IMR-90 (cell line): ENCODE results near the gene IFRD1. TPM values are rescaled to one million over a fixed set of nuclear protein-coding genes. Genes with fewer than 3 reads are reported as not detected.

ENCODE experiments used
- ATAC-seq: fragments of 200-7000 bp; cut with Tn5 transposase; 2 replicates; pipeline ENCODE4 v1.9.1; 2020; ENCODE audit warnings: low read depth, mild to moderate bottlenecking, moderate library complexity
- BruUV-seq: library from RNA; stranded (reverse); fragments of 400-500 nt; replicated peaks from 2 replicates; lab custom pipeline; 2021; lab: Mats Ljungman, UMichigan
- CTCF ChIA-PET: fragments of 300-600 bp; formaldehyde crosslinking; extraction: SDS; loops from one replicate; lab custom pipeline; 2021; ENCODE audit warnings: antibody characterized with exemption; lab: Yijun Ruan, JAX
- POLR2A ChIA-PET: fragments of 300-600 bp; sonication (Branson Sonifier 250); formaldehyde crosslinking; loops from one replicate; lab custom pipeline; 2022; ENCODE audit warnings: antibody characterized with exemption; ENCODE audit not compliant: unreplicated experiment; lab: Charles Lee
- DNase-seq: peaks from one replicate; pipeline ENCODE4 v3.0.0; 2013
- H2AFZ ChIP-seq: replicated peaks from 2 replicates; pipeline ENCODE3; 2013; ENCODE audit warnings: low read length, mild to moderate bottlenecking; ENCODE audit not compliant: poor library complexity
- H2AK5ac ChIP-seq: 2 replicates; pipeline ENCODE4 v1.6.1; 2013; ENCODE audit warnings: low read depth, low read length, inconsistent platforms
- H2AK9ac ChIP-seq: replicated peaks from 2 replicates; pipeline ENCODE3; 2013; ENCODE audit warnings: mild to moderate bottlenecking, low read depth, low read length, moderate library complexity; ENCODE audit not compliant: poor library complexity
- H2BK120ac ChIP-seq: 2 replicates; pipeline ENCODE4 v1.6.1; 2013; ENCODE audit warnings: low read depth, low read length, inconsistent platforms
- H2BK15ac ChIP-seq: 3 replicates; pipeline ENCODE4 v1.6.1; 2013; ENCODE audit warnings: low read depth, low read length, inconsistent platforms
- H2BK20ac ChIP-seq: 2 replicates; pipeline ENCODE4 v1.6.1; 2013; ENCODE audit warnings: low read depth, mild to moderate bottlenecking, inconsistent platforms, low read length, moderate library complexity
- H2BK5ac ChIP-seq: 2 replicates; pipeline ENCODE4 v1.6.1; 2013; ENCODE audit warnings: mild to moderate bottlenecking, low read depth, low read length, inconsistent platforms; ENCODE audit not compliant: poor library complexity, severe bottlenecking
- H3K14ac ChIP-seq: replicated peaks from 2 replicates; pipeline ENCODE4 v1.6.1; 2013; ENCODE audit warnings: low read depth, low read length, inconsistent platforms
- H3K18ac ChIP-seq: 2 replicates; pipeline ENCODE4 v1.6.1; 2013; ENCODE audit warnings: low read depth, low read length, control low read depth
- H3K23ac ChIP-seq: 2 replicates; pipeline ENCODE4 v1.6.1; 2013; ENCODE audit warnings: low read depth, low read length, inconsistent platforms
- H3K27ac ChIP-seq: 2 replicates; pipeline ENCODE4 v1.5.1; 2013; ENCODE audit warnings: mild to moderate bottlenecking, control low read depth, low read length; ENCODE audit not compliant: insufficient read depth
- H3K27me3 ChIP-seq: 2 replicates; pipeline ENCODE4 v1.6.1; 2013; ENCODE audit warnings: low read length; ENCODE audit not compliant: control insufficient read depth, insufficient read depth
- H3K36me3 ChIP-seq: 2 replicates; pipeline ENCODE4 v1.6.1; 2013; ENCODE audit warnings: low read length, mixed read lengths; ENCODE audit not compliant: control insufficient read depth, insufficient read depth
- H3K4ac ChIP-seq: 2 replicates; pipeline ENCODE4 v1.6.1; 2013; ENCODE audit warnings: low read depth, low read length, inconsistent platforms
- H3K4me1 ChIP-seq: 2 replicates; pipeline ENCODE4 v1.6.1; 2013; ENCODE audit warnings: low read length, mixed read lengths; ENCODE audit not compliant: control insufficient read depth, insufficient read depth
- H3K4me2 ChIP-seq: 2 replicates; pipeline ENCODE4 v1.6.1; 2013; ENCODE audit warnings: low read depth, mild to moderate bottlenecking, control low read depth, low read length, moderate library complexity
- H3K4me3 ChIP-seq: 2 replicates; pipeline ENCODE4 v1.5.1; 2013; ENCODE audit warnings: low read depth, mild to moderate bottlenecking, control low read depth, low read length, moderate library complexity; ENCODE audit not compliant: insufficient read depth
- H3K56ac ChIP-seq: 2 replicates; pipeline ENCODE4 v1.6.1; 2013; ENCODE audit warnings: low read length, inconsistent platforms; ENCODE audit not compliant: insufficient read depth; ENCODE audit errors: extremely low read depth
- H3K79me1 ChIP-seq, 2 experiments: 2 replicates each; pipeline ENCODE4 v1.6.1; 2013; ENCODE audit warnings: low read length in 2 of 2, inconsistent platforms in 1 of 2, low read depth in 1 of 2
- H3K9ac ChIP-seq: 2 replicates; pipeline ENCODE4 v1.6.1; 2013; ENCODE audit warnings: low read depth, low read length, control low read depth
- H3K9me1 ChIP-seq: 2 replicates; pipeline ENCODE4 v1.6.1; 2013; ENCODE audit warnings: low read length, inconsistent platforms; ENCODE audit not compliant: insufficient read depth
- H3K9me3 ChIP-seq: 2 replicates; pipeline ENCODE4 v1.6.1; 2013; ENCODE audit warnings: low read length; ENCODE audit not compliant: control insufficient read depth, insufficient read depth
- H4K20me1 ChIP-seq: 2 replicates; pipeline ENCODE4 v1.6.1; 2013; ENCODE audit warnings: low read length, inconsistent platforms; ENCODE audit not compliant: insufficient read depth
- H4K5ac ChIP-seq: 2 replicates; pipeline ENCODE4 v1.6.1; 2013; ENCODE audit warnings: mild to moderate bottlenecking, low read depth, low read length, control low read depth
- H4K8ac ChIP-seq, 2 experiments: 2 replicates each; pipeline ENCODE4 v1.6.1; 2013; ENCODE audit warnings: low read depth in 2 of 2, low read length in 2 of 2, control low read depth in 1 of 2, inconsistent platforms in 1 of 2
- H4K91ac ChIP-seq: 2 replicates; pipeline ENCODE4 v1.6.1; 2013; ENCODE audit warnings: low read depth, low read length, inconsistent platforms; ENCODE audit not compliant: insufficient read depth
- BHLHE40 ChIP-seq: fragments of 150-350 bp; IDR thresholded peaks from 2 replicates; pipeline ENCODE4 v1.6.1; 2016; ENCODE audit warnings: mild to moderate bottlenecking, low read depth, low read length
- CEBPB ChIP-seq: IDR thresholded peaks from 2 replicates; pipeline ENCODE4 v1.6.1; 2012; ENCODE audit warnings: low read depth, low read length, improper control_type of control experiment
- CHD1 ChIP-seq: IDR thresholded peaks from 2 replicates; pipeline ENCODE4 v1.6.1; 2012; ENCODE audit warnings: low read depth, low read length, improper control_type of control experiment
- FOS ChIP-seq: fragments of 150-350 bp; IDR thresholded peaks from 2 replicates; pipeline ENCODE4 v1.6.1; 2016; ENCODE audit warnings: low read depth, low read length
- MAFK ChIP-seq: IDR thresholded peaks from 2 replicates; pipeline ENCODE4 v1.6.1; 2012; ENCODE audit warnings: low read depth, low read length, improper control_type of control experiment
- MAZ ChIP-seq: IDR thresholded peaks from 2 replicates; pipeline ENCODE4 v1.6.1; 2012; ENCODE audit warnings: low read depth, mild to moderate bottlenecking, low read length, improper control_type of control experiment, moderate library complexity, borderline replicate concordance
- MXI1 ChIP-seq: IDR thresholded peaks from 2 replicates; pipeline ENCODE4 v1.6.1; 2012; ENCODE audit warnings: low read depth, mild to moderate bottlenecking, low read length, moderate library complexity, borderline replicate concordance
- NFE2L2 ChIP-seq: fragments of 150-350 bp; IDR thresholded peaks from 2 replicates; pipeline ENCODE4 v1.6.1; 2016; ENCODE audit warnings: low read depth, mild to moderate bottlenecking, low read length
- POLR2A ChIP-seq: IDR thresholded peaks from 2 replicates; pipeline ENCODE4 v1.6.1; 2012; ENCODE audit warnings: mild to moderate bottlenecking, low read depth, low read length
- RAD21 ChIP-seq: IDR thresholded peaks from 2 replicates; pipeline ENCODE4 v1.6.1; 2012; ENCODE audit warnings: low read length, improper control_type of control experiment
- RCOR1 ChIP-seq: IDR thresholded peaks from 2 replicates; pipeline ENCODE4 v1.6.1; 2012; ENCODE audit warnings: mild to moderate bottlenecking, low read length, improper control_type of control experiment; ENCODE audit not compliant: insufficient replicate concordance
- RFX5 ChIP-seq: IDR thresholded peaks from 2 replicates; pipeline ENCODE4 v1.8.0; 2012; ENCODE audit warnings: low read depth, mild to moderate bottlenecking, low read length, moderate library complexity
- SMC3 ChIP-seq: fragments of 150-350 bp; IDR thresholded peaks from 2 replicates; pipeline ENCODE4 v1.6.1; 2016; ENCODE audit warnings: low read depth, mild to moderate bottlenecking, antibody characterized with exemption, low read length, moderate library complexity
- WGBS, 2 experiments: methylation state at CpG; one replicate each; pipeline versions ENCODE4 v1.1.5 to v1.1.7; 2013; ENCODE audit warnings: missing lambda C conversion rate in 2 of 2; ENCODE audit not compliant: insufficient read length in 1 of 2; ENCODE audit errors: extremely low coverage in 2 of 2; 5-methylcytosine and 5-hydroxymethylcytosine counted together
- dilution Hi-C: fragments of 300-500 bp; cut with HindIII; formaldehyde crosslinking; loops from one replicate; pipeline ENCODE4 v1.14.3; 2018; ENCODE audit warnings: low sequenced_read_pairs; ENCODE audit not compliant: unreplicated experiment
- in situ Hi-C: fragments of 300-500 bp; cut with MboI; formaldehyde crosslinking; loops from 3 replicates; pipeline ENCODE4 v1.14.3; 2019; ENCODE audit warnings: low sequenced_read_pairs, inconsistent platforms, mixed read lengths
- intact Hi-C: fragments of 100-400 bp; cut with micrococcal nuclease; formaldehyde crosslinking; loops from 2 replicates; pipeline ENCODE4 v1.10.0; 2022
- polyA plus RNA-seq, 3 experiments: library from polyadenylated mRNA; depleted of rRNA; stranded (reverse); fragments of >200 nt; gene quantifications; 2 replicates each; pipeline ENCODE4 v1.2.3, GENCODE V29; 2012; ENCODE audit warnings: low replicate concordance in 1 of 3
- total RNA-seq: library from RNA; depleted of rRNA; stranded (reverse); fragments of >200 nt; gene quantifications from 2 replicates; pipeline ENCODE4 v1.2.3, GENCODE V29; 2012
- TF ChIP-seq, protein P1 (sequence below): fragments of 150-350 bp; IDR thresholded peaks from 2 replicates; pipeline ENCODE4 v1.6.1; 2016; ENCODE audit warnings: low read depth, mild to moderate bottlenecking, low read length, moderate library complexity, borderline replicate concordance
- TF ChIP-seq, protein P2 (sequence below): fragments of 150-350 bp; IDR thresholded peaks from 2 replicates; pipeline ENCODE4 v1.6.1; 2017; ENCODE audit warnings: mild to moderate bottlenecking, antibody characterized with exemption, low read length, low read depth
- TF ChIP-seq, protein P3 (sequence below): conservative IDR thresholded peaks from 2 replicates; pipeline ENCODE4 v1.5.1; 2012; ENCODE audit warnings: mild to moderate bottlenecking, low read depth, low read length, improper control_type of control experiment

Gene IFRD1
- total and polyA plus RNA-seq, 2 of the 4 experiments (the other 2 are of a cell fraction), result 18.3 to 25.3 TPM

DNA sequence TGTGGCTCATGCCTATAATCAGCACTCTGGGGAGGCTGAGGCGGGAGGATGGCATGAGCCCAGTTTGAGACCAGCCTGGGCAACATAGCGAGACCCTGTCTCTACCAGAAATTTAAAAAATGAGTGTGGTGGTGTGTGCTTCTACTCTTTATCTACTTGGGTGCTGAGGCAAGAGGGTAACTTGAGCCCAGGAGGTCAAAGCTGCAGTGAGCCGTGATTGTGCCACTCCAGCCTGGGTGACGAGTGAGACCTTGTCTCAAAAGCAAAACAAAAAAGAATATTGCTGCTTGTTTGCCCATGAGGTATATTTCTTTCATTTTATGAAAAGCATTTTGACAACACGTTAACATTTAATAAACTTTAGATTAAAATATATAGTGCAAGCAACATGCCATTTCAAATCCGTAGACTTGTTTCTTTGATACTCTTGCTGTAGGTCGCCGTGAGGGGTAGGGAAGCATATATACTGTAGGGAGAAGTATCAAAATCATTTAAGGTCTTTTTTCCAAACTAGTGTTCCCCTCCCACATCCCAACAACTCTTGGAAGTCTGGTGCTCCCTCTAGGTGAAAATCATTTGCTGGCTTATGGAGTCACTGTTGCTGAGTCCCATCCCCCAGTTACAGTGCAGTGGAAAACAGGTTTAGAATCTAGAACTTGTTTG is 26.3 kb downstream of the IFRD1 start:
- H3K14ac ChIP-seq, result no peak overlapping the region
- in situ Hi-C loops, result no loop called here
- H3K27ac ChIP-seq, result no peak overlapping the region
- no peak overlapping the region for H3K4ac ChIP-seq
- peaks cover 4 to 22% of the 10 kb centered on the region in 2 experiments; a peak in 3 of 4 replicates for H3K79me1 ChIP-seq
- H3K56ac ChIP-seq, result no peak overlapping the region
- intact Hi-C loops, result no loop called here
- DNase-seq (no peak), ATAC-seq (no peak)
- no peaks in the 10 kb centered on the region for H3K9me3 ChIP-seq
- H3K9ac ChIP-seq, result no peak overlapping the region
- no peak overlapping the region for H2AK9ac ChIP-seq
- no peak overlapping the region for H2BK20ac ChIP-seq
- H3K4me3 ChIP-seq, result no peak overlapping the region
- H3K9me1 ChIP-seq, result peaks cover 4% of the 10 kb centered on the region; the same call in 1 of the 2 replicates
- H2BK15ac ChIP-seq, result no peak overlapping the region
- no peak overlapping the region for H3K4me2 ChIP-seq
- no CpG with 5 or more reads among the region's 8 CpGs for WGBS, 2 experiments
- H3K27me3 ChIP-seq, result no peaks in the 10 kb centered on the region
- peaks cover 24% of the 10 kb centered on the region for H3K36me3 ChIP-seq
- no peak overlapping the region for H2AFZ ChIP-seq
- no peak overlapping the region for H3K18ac ChIP-seq
- no peak overlapping the region for H2BK5ac ChIP-seq
- no peak overlapping the region for H4K91ac ChIP-seq
- peaks cover 5% of the 10 kb centered on the region; the same call in 1 of the 2 replicates for H4K20me1 ChIP-seq
- TF ChIP-seq, protein P1, sequence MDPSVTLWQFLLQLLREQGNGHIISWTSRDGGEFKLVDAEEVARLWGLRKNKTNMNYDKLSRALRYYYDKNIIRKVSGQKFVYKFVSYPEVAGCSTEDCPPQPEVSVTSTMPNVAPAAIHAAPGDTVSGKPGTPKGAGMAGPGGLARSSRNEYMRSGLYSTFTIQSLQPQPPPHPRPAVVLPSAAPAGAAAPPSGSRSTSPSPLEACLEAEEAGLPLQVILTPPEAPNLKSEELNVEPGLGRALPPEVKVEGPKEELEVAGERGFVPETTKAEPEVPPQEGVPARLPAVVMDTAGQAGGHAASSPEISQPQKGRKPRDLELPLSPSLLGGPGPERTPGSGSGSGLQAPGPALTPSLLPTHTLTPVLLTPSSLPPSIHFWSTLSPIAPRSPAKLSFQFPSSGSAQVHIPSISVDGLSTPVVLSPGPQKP, result no peak
- TF ChIP-seq POLR2A, result no peak
- TF ChIP-seq RFX5, result no peak
- TF ChIP-seq CHD1, result no peak
- no peak for TF ChIP-seq MXI1
- no peak for TF ChIP-seq RCOR1
- no peak for TF ChIP-seq CEBPB
- TF ChIP-seq FOS, result no peak
- no peak for TF ChIP-seq MAFK
- TF ChIP-seq NFE2L2, result no peak
- no peak for TF ChIP-seq SMC3
- TF ChIP-seq BHLHE40, result no peak
- no peak for TF ChIP-seq MAZ
- TF ChIP-seq, protein P2, sequence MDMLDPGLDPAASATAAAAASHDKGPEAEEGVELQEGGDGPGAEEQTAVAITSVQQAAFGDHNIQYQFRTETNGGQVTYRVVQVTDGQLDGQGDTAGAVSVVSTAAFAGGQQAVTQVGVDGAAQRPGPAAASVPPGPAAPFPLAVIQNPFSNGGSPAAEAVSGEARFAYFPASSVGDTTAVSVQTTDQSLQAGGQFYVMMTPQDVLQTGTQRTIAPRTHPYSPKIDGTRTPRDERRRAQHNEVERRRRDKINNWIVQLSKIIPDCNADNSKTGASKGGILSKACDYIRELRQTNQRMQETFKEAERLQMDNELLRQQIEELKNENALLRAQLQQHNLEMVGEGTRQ, result no peak
- no peak for TF ChIP-seq RAD21
- TF ChIP-seq, protein P3, sequence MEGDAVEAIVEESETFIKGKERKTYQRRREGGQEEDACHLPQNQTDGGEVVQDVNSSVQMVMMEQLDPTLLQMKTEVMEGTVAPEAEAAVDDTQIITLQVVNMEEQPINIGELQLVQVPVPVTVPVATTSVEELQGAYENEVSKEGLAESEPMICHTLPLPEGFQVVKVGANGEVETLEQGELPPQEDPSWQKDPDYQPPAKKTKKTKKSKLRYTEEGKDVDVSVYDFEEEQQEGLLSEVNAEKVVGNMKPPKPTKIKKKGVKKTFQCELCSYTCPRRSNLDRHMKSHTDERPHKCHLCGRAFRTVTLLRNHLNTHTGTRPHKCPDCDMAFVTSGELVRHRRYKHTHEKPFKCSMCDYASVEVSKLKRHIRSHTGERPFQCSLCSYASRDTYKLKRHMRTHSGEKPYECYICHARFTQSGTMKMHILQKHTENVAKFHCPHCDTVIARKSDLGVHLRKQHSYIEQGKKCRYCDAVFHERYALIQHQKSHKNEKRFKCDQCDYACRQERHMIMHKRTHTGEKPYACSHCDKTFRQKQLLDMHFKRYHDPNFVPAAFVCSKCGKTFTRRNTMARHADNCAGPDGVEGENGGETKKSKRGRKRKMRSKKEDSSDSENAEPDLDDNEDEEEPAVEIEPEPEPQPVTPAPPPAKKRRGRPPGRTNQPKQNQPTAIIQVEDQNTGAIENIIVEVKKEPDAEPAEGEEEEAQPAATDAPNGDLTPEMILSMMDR, result no peak
- no peak overlapping the region for H2AK5ac ChIP-seq
- H2BK120ac ChIP-seq, result no peak overlapping the region
- H4K5ac ChIP-seq, result no peak overlapping the region
- peaks cover 3% of the 10 kb centered on the region; the same call in 1 of the 2 replicates for H3K4me1 ChIP-seq
- dilution Hi-C loops, result no loop called here
- H3K23ac ChIP-seq, result no peak overlapping the region
- no peak overlapping the region for H4K8ac ChIP-seq
- ChIA-PET CTCF (interaction anchor here (1.1 kb wide), 1 partner anchor 21 kb away, joined by 3 read pairs; no protein-coding TSS in a partner anchor), POLR2A (no interaction called here)
- no TSS peak for BruUV-seq
